Spleen (tissue), 11 donors: ENCODE measurements around the gene RCAN3. TPM values are rescaled to one million over a fixed set of nuclear protein-coding genes. Genes with fewer than 3 reads are reported as not detected.

Experiments used
- DNase-seq: peaks from one replicate; pipeline ENCODE4 v3.0.0-alpha.2; 2020
- H3K27ac ChIP-seq, 8 donors: fragments of 200-600 bp; sonication (generic) in 7 of 8; 1 replicate in 4 of 8; 2 replicates in 4 of 8; pipeline versions ENCODE4 v1.5.0 to v1.8.0; 2016 to 2021; ENCODE audit warnings: inconsistent platforms in 4 of 8, mild to moderate bottlenecking in 4 of 8, moderate library complexity in 1 of 8
- H3K27me3 ChIP-seq, 7 donors: fragments of 200-600 bp; sonication (generic) in 6 of 7; replicated peaks in 1 of 7; 1 replicate in 4 of 7; 2 replicates in 3 of 7; pipeline versions ENCODE4 v1.5.0 to v1.8.0; 2016 to 2021; ENCODE audit warnings: inconsistent platforms in 3 of 7, mild to moderate bottlenecking in 1 of 7
- H3K36me3 ChIP-seq, 6 donors: fragments of 200-600 bp; sonication (generic) in 5 of 6; 1 replicate in 4 of 6; 2 replicates in 2 of 6; pipeline versions ENCODE4 v1.5.0 to v1.8.0; 2016 to 2021; ENCODE audit warnings: inconsistent platforms in 2 of 6
- H3K4me1 ChIP-seq, 6 donors: fragments of 200-600 bp; sonication (generic) in 5 of 6; 1 replicate in 3 of 6; 2 replicates in 3 of 6; pipeline versions ENCODE4 v1.5.0 to v1.8.0; 2016 to 2021; ENCODE audit warnings: inconsistent platforms in 3 of 6
- H3K4me3 ChIP-seq, 8 donors: fragments of 200-600 bp; sonication (generic) in 7 of 8; 1 replicate in 4 of 8; 2 replicates in 4 of 8; pipeline versions ENCODE4 v1.5.0 to v1.8.0; 2016 to 2021; ENCODE audit warnings: inconsistent platforms in 4 of 8, mild to moderate bottlenecking in 4 of 8, moderate library complexity in 2 of 8
- H3K9me3 ChIP-seq, 8 donors: fragments of 200-600 bp; sonication (generic) in 7 of 8; 1 replicate in 4 of 8; 2 replicates in 4 of 8; pipeline versions ENCODE4 v1.5.0 to v1.8.0; 2016 to 2021; ENCODE audit warnings: inconsistent platforms in 4 of 8
- CTCF ChIP-seq, 11 experiments: fragments of 200-600 bp in 7 of 11; fragments of 450-650 bp in 4 of 11; sonication (generic) in 4 of 11; IDR thresholded peaks in 8 of 11; conservative IDR thresholded peaks in 3 of 11; 1 replicate in 7 of 11; 2 replicates in 4 of 11; pipeline versions ENCODE4 v1.4.0 to v1.8.0; 2016 to 2021; ENCODE audit warnings: antibody characterized with exemption in 11 of 11, inconsistent platforms in 4 of 11, mild to moderate bottlenecking in 1 of 11
- POLR2A ChIP-seq, 3 donors: fragments of 450-650 bp; IDR thresholded peaks; one replicate each; pipeline ENCODE4 v1.5.1; 2017; ENCODE audit warnings: antibody characterized with exemption in 3 of 3, mild to moderate bottlenecking in 1 of 3
- POLR2AphosphoS5 ChIP-seq, 3 donors: sonication (generic); formaldehyde crosslinking; IDR thresholded peaks; one replicate each; pipeline ENCODE4 v1.5.1; 2017; ENCODE audit warnings: antibody characterized with exemption in 3 of 3
- WGBS, 5 donors: extraction: QIAGEN DNeasy Blood & Tissue Kit in 3 of 5; methylation state at CpG; one replicate each; pipeline versions ENCODE4 v1.1.5 to v1.1.7; 2013 to 2018; 5-methylcytosine and 5-hydroxymethylcytosine counted together
- intact Hi-C: fragments of 100-400 bp; cut with DNase I; formaldehyde crosslinking; loops from one replicate; pipeline ENCODE4 v1.15.0; 2023; ENCODE audit warnings: low total_unique reads
- polyA plus RNA-seq, 3 donors: library from polyadenylated mRNA; stranded (reverse); fragments of 200-250 nt; gene quantifications; one replicate each; pipeline ENCODE4 v1.2.1, GENCODE V29; 2013
- total RNA-seq, 7 donors: library from RNA; depleted of rRNA in 3 of 7; stranded (reverse); fragments of >200 nt in 3 of 7; fragmentation: NEBNext Ultra II Directional in 4 of 7; extraction: Animal tissue kit (Norgen Biotek cat#: 25700) in 4 of 7; gene quantifications; one replicate each; pipeline versions ENCODE4 v1.1.0 to v1.2.1, GENCODE V29; 2016 to 2021
- donor health status: healthy with polysubstance abuse.
- donor health status: DM: no; HTN: no; CAD: no; lungs with moderate emphysema.
- donor health status: DM: no; HTN: no; CAD: no.
- donor health status: Bipolar disorder and iron deficiency.
- donor health status: healthy.
- donor health status: DM: no; HTN: no; CAD: no.
- donor health status: DM: yes; HTN: yes; CAD: no.

Gene RCAN3
- total and polyA plus RNA-seq, 10 donors = 6.1 to 21.7 (median 16.5) TPM

- WGBS, 5 donors = 42 to 65% (median 54%) methylated on average over 10 to 12 of the region's 12 CpGs
- Histone ChIP-seq H3K27me3 (peaks cover 0 to 70% (median 19%) of the 10 kb centered on the region in 7 donors), H3K27ac (no peak overlapping the region), H3K36me3 (no peaks in the 10 kb centered on the region), H3K4me3 (no peak overlapping the region), H3K4me1 (peaks cover 5 to 27% (median 14%) of the 10 kb centered on the region in 6 donors), H3K9me3 (no peaks in the 10 kb centered on the region)
- TF ChIP-seq POLR2AphosphoS5 (IDR thresholded peaks at IDR 0.05) = no peak
- no peak for TF ChIP-seq POLR2A (IDR thresholded peaks at IDR 0.05)
- no peak for TF ChIP-seq CTCF (IDR thresholded peaks at IDR 0.05 in 8 of 11, conservative IDR thresholded peaks at IDR 0.05 in 3 of 11)
- DNase-seq = peak; percentile 59
- intact Hi-C loops = no loop called here
Observed at GRCh38 chr1:24558902-24559791, 56.5 kb downstream of the RCAN3 start.

GRCh38 chr1:24560361-24560760, 57.7 kb downstream of the RCAN3 start:
- 84 to 96% (median 92%) methylated on average over 6 of the region's 6 CpGs for whole genome bisulfite sequencing, 5 donors
- peaks cover 0 to 58% (median 19%) of the 10 kb centered on the region in 7 donors for H3K27me3 ChIP-seq
- H3K36me3 ChIP-seq = no peaks in the 10 kb centered on the region
- H3K4me1 ChIP-seq = peaks cover 4 to 26% (median 12%) of the 10 kb centered on the region in 6 donors
- no peaks in the 10 kb centered on the region for H3K9me3 ChIP-seq
- no peak overlapping the region for H3K27ac ChIP-seq
- intact Hi-C loops = no loop called here
- DNase-seq = peak; percentile 21
- TF ChIP-seq POLR2AphosphoS5 (IDR thresholded peaks at IDR 0.05) (no peak), POLR2A (IDR thresholded peaks at IDR 0.05) (no peak), CTCF (IDR thresholded peaks at IDR 0.05 in 8 of 11, conservative IDR thresholded peaks at IDR 0.05 in 3 of 11) (no peak)
- no peak overlapping the region for H3K4me3 ChIP-seq

- H3K4me3 ChIP-seq = no peak overlapping the region
- H3K27me3 ChIP-seq = peaks cover 0 to 35% (median 0%) of the 10 kb centered on the region in 7 donors
- H3K27ac ChIP-seq = no peak overlapping the region
- peaks cover 0 to 12% (median 0%) of the 10 kb centered on the region in 6 donors for H3K4me1 ChIP-seq
- H3K36me3 ChIP-seq = no peaks in the 10 kb centered on the region
- intact Hi-C loops = no loop called here
- H3K9me3 ChIP-seq = no peaks in the 10 kb centered on the region
- TF ChIP-seq POLR2AphosphoS5 (IDR thresholded peaks at IDR 0.05) = no peak
- no peak for TF ChIP-seq CTCF (IDR thresholded peaks at IDR 0.05 in 8 of 11, conservative IDR thresholded peaks at IDR 0.05 in 3 of 11)
- no peak for TF ChIP-seq POLR2A (IDR thresholded peaks at IDR 0.05)
- peak; percentile 9 for DNase-seq
Observed at GRCh38 chr1:24562625-24563024, 60.0 kb downstream of the RCAN3 start.

- WGBS, 5 donors = 63 to 87% (median 85%) methylated on average over 2 of the region's 2 CpGs
- no peak for DNase-seq
- intact Hi-C loops = no loop called here
- Histone ChIP-seq H3K36me3 (no peaks in the 10 kb centered on the region), H3K9me3 (no peaks in the 10 kb centered on the region), H3K27me3 (peaks cover 0 to 14% (median 0%) of the 10 kb centered on the region in 7 donors), H3K4me1 (no peaks in the 10 kb centered on the region), H3K4me3 (no peak overlapping the region), H3K27ac (no peak overlapping the region)
- TF ChIP-seq POLR2AphosphoS5 (IDR thresholded peaks at IDR 0.05) = no peak
- TF ChIP-seq POLR2A (IDR thresholded peaks at IDR 0.05) = no peak
- no peak for TF ChIP-seq CTCF (IDR thresholded peaks at IDR 0.05 in 8 of 11, conservative IDR thresholded peaks at IDR 0.05 in 3 of 11)
Observed at GRCh38 chr1:24564695-24565094, 62.1 kb downstream of the RCAN3 start.
